Hematopoietic multipotent progenitor cell (in vitro differentiated cells): ENCODE data around the gene CCDC172. TPM values are rescaled to one million over a fixed set of nuclear protein-coding genes. Genes with fewer than 3 reads are reported as not detected.
"Not testable (repeated sequence)": the region's sequence is repeated elsewhere in the genome, so short reads cannot be mapped to it uniquely, and the experiment has no call there.

Experiments
- DNase-seq, 3 donors: peaks; one replicate each; pipeline ENCODE4 v3.0.0-alpha.2; 2011 to 2015; ENCODE audit warnings: low read depth in 2 of 3, low spot score in 2 of 3
- total RNA-seq: library from RNA; depleted of rRNA; stranded (reverse); fragments of >200 nt; gene quantifications from one replicate; pipeline ENCODE4 v1.2.3, GENCODE V29; 2012

Gene CCDC172
- total RNA-seq, 1 donor = not detected

DNA sequence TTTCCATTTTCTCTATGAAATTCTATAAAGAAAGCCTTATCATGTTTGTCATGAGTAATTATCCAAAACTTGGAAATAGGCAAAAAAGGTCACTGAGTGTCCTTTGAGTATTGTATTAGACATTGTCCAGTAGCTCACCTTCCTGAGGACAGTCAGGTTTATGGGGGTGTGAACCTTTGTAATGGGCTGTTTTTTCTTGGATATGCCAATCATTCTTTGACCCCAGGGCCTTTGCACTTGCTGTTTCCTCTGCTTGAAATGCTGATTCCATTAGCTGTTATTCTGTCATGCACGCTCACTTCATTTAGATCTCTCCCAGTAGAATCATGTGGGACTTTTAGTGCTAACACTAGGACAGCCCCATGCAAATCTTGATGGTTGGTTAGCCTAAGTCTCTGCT is 4.9 kb downstream of the CCDC172 start:
- no peak for DNase-seq

- no peak for DNase-seq
These were observed 7.6 kb downstream of the CCDC172 start for GRCh38 chr10:116331815-116332214.

DNA sequence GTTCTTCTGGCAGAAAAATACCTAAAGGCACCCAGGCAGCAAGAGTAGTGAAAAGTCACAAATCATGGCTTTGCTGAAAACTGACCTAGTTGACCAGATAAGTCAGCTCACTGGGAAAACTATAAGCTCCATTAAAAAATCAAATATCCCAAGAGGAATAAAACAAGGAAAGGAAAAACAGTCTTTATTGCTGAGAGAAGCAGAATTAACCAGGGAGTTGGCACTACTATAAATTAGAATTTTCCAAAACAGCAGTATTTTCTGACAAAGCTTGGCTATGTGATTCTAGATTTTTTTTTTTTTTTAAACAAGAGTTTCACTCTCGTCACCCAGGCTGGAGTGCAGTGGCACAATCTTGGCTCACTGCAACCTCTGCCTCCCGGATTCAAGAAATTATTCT is 12.6 kb downstream of the CCDC172 start:
- no peak for DNase-seq

DNA sequence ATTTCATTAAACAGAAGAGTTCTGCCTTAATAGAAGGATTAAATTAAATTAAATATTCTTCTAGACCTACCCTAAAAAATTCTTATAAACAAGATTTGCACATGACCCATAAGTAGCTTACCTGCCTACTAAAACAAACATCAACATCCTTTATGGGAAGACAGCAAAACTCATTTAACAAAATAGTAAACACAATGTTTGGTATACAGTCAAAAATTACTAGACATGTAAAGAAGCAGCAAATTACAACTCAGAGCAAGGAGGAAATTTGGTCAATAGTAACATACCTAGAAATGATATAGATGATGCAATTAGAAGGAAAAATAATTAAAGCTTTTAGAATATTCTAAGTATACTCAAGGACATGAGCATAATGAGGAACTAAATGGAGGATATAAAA is 27.9 kb downstream of the CCDC172 start:
- DNase-seq = no peak

GRCh38 chr10:116353817-116354216 is 29.6 kb downstream of the CCDC172 start:
- no peak for DNase-seq

- no peak for DNase-seq
These were observed 31.1 kb downstream of the CCDC172 start for GRCh38 chr10:116355341-116355740.

- no peak for DNase-seq
These were observed 32.6 kb downstream of the CCDC172 start for GRCh38 chr10:116356833-116357232.

DNA sequence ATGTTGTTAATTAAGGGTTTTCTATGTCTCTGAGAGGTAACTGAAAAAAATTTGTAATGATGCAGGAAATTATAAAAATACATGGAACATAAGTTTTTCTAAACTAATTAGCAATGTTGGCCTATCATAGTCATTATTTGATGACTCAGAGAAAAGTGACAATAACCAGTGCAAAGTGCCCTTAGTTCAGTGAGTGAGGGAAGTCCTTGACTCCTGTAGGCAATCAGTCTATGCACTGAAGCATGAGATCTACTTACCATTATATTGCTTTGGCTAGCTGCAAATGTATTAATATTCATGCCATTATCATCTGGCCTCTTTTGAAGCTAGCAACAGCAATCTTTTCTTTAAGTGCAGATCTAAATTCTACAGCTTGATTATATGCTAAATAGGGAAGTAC is 40.6 kb downstream of the CCDC172 start:
- DNase-seq = no peak

GRCh38 chr10:116371737-116372136 is 47.5 kb downstream of the CCDC172 start:
- no peak for DNase-seq

DNA sequence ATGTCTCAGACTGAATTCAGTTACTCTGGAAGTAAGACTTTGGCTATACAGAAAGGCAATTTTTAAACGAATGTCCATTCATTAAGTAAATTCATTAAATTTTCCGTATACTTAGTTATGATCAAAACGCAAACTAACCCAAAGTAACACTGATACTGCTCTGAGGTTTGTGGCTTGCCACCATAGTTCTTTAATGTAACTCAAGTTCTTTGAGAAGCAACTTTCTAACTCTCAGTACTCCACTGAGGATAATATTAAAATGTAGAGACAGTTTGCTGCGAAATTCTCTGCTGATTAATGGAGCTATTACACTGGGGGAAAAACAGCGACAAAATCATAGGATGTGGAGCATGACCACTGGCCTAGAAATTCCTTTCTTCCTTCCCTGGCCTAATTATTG is 58.0 kb downstream of the CCDC172 start:
- no peak for DNase-seq

DNA sequence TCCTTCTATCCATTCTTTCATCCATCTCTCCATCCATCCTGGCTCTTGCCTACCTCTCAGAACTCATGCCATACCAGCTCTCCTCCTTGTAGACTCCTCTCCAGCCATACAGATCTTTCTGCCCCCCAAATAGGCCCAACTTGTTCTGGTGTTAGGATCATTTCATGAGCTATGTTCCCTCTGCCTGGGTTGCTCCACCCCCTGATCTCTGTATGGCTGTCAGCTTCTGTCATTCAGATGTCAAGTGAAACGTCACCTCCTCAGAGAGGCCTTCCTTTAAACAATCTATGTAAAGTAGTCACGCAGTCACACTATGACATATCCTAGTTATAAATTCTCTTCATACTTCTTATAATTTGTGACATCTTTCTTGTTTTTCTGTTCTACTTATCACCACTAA is 61.1 kb downstream of the CCDC172 start:
- no peak for DNase-seq

DNA sequence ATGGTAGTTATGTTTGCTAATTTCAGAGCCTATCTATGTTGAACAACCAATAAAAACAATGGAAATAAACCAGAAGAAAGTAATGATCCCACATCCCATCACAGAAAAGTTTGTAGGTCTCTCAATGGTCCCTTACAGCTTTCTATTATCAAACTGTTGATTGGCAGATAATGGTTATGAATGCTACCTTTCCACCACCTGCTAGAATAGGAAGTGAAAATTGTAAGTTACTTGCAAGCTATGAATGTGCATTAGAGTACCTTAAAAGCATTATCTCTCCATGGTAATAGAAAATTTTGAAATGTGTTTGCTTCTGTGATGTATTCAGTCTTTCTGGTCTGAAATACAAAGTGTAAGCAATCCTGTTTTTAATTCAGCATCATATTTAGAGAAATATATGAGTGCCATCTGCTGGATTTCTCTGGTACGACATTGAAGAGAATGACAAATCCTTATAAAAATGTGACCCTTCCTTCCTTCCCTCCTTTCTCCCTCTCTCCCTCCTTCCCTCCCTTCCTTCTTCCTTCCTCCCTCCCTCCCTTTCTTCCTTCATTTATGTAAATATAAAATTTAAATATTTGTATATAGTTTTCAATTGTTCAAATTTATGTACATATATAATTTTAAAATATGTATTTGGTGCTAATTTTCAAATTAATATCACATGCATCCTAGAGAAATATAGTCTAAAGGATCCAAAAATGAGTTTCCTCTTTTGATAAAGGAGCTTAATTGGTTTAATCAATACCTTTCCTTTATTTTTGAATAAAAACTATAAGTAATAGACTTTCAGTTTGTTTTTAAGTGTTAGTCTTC is 62.0 kb downstream of the CCDC172 start:
- DNase-seq = peak in 2 of 3 donors; percentile 13 to 43

DNA sequence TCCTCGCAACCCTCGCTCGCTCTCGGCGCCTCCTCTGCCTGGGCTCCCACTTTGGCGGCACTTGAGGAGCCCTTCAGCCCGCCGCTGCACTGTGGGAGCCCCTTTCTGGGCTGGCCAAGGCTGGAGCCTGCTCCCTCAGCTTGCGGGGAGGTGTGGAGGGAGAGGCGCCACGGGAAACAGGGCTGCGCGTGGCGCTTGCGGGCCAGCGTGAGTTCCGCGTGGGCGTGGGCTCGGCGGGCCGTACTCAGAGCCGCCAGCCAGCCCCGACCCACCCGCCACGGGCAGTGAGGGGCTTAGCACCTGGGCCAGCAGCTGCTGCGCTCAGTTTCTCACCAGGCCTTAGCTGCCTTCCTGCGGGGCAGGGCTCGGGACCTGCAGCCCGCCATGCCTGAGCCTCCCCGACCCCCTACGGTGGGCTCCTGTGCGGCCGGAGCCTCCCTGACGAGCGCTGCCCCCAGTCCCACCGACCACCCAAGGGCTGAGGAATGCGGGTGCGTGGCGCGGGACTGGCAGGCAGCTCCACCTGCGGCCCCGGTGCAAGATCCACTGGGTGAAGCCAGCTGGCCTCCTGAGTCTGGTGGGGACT is 69.1 kb downstream of the CCDC172 start:
- DNase-seq = not testable (repeated sequence)

DNA sequence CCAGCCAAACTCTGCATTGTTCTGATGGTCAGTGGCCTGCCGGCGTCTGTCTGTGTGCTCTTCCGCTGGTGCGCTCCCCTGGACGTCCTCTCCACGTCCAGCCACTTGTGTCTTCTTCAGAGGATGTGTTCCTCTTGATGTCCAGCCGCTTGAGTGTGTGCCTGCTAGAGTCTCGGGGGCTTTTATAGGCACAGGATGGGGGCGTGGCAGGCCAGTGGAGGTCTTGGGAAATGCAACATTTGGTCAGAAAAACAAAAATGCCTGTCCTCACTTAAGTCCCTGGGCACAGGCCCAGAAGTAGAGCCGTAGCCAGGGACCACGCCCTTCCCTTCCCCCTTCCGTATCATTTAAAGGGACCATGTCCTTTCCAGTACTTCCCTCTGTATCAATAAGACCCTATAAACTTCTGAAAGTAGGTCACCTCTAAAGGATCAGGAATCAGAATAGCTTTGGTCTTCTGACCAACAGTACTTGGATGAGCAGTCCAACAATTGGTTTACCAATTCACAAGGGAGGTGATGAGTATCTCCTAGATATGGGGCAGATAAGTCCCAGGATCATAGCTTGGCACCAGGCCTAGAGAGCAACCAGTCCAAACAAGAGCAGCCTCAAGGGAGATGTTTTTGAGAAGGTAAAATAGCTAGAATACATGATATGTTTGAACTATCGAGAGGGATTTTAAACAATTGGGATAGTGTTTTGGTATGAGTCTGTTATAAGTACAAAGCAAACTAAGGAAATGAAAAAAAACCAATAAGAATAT is 71.2 kb downstream of the CCDC172 start:
- DNase-seq = no peak

DNA sequence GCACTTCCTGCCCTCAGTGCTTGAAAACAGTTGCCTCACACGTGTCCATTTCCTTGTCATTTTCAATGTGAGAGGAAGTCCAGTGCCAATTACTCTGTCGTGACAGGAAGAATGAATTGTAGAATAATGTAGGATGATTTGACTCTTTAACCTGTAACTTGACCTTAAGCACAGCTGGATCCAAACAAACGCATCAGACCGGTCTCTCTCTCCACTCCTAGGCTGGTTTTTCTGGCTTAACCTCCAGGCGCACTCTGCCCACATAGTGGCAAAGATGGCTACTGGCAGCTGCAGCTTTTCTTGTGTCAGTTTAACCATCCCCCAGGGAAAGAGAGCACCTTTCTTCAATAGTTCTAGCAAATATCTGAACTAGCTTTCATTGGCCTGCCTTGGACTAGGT is 74.0 kb downstream of the CCDC172 start:
- DNase-seq = no peak

DNA sequence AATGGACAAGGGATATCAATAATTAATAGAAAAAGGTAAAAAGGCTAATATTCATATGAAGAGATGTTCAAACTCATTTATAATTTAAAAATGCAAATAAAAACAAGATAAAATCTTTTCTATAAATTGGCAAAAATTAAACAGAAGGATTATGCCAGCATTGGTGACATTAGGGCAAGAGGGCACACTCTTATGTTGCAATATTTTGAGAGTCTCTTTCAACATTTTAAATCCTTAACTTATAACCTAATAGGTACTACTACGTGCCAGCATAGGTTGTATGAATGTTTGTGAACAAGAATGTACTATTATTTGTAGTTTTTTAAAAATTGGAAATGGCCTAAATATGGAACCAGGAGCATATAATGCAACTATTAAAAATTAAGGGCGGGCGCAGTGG is 78.6 kb downstream of the CCDC172 start:
- no peak for DNase-seq

- DNase-seq = no peak
These were observed 79.5 kb downstream of the CCDC172 start for GRCh38 chr10:116403740-116404250.

DNA sequence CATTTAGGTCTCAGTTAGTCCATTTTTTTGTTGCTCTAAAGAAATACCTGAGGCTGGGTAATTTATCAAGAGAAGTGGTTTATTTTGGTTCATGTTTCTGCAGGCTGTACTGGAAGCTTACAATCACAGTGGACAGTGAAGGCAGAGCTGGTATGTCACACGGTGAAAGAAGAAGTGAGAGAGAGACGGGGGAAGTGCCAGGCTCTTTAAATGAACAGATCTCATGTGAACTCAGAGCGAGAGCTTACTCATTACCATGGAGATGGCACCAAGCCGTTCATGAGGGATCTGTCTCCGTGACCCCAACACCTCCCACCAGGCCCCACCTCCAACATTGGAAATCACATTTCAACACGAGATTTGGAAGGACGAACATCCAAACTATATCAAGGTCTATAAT is 84.5 kb downstream of the CCDC172 start:
- DNase-seq = no peak

GRCh38 chr10:116410351-116410750 is 86.1 kb downstream of the CCDC172 start:
- DNase-seq = no peak

DNA sequence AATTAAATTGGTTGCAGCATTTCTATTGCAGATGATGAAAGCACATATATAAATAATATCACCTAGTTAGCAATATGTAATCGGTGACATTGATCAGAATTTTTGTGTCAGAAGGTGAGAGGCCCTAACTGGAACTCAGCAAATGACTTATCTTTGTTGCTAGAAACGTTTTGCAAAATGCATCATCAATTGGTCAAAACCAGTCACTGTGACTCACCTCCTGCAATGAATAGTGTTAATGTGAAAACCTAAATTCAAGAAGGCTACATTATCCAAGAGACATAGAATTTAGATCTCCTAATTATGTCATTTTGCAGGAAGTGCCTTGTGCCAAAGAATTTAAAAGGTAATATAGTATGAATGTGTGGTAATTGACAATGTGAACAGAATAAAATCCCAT is 93.6 kb downstream of the CCDC172 start:
- no peak for DNase-seq

GRCh38 chr10:116418389-116418788 is 94.1 kb downstream of the CCDC172 start:
- no peak for DNase-seq

DNA sequence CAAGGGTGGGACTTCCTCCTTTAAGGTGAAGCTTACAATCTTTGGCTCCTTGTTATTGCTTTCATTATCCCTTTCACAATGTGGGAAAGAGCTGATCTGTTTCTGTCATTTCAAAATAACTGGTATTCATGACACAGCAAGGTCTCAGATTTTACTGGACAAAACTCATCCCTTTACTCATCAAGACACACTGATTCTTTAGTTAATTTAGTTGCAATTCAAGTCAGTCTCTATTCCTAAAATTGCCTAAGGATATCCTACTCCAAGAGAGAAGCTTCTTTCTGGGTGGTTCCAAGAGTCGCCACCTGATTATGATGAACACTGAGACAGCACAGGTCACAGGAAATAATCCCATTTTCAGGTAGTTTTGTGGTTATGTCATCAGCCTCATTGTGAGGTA is 97.6 kb downstream of the CCDC172 start:
- no peak for DNase-seq
